ENCODE data around the gene SPG7.

DNA sequence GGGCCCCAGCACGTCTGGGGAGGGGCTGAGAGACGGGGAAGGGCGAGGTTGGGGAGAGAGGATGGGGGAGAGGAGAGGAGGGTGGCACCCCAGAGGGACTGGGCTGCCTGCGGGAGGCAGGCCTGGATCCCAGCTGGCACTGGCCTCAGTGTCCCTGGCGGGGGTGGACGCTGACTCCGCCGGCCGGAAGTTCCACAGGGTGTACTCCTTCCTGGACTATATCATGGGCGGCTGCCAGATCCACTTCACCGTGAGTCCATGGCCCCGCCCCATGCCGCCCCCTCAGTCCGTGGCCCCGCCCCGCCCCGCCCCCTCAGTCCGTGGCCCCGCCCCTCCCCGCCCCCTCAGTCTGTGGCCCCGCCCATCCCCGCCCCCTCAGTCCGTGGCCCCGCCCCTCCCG is 78.7 kb downstream of the SPG7 start:
- TF ChIP-seq, protein P1, sequence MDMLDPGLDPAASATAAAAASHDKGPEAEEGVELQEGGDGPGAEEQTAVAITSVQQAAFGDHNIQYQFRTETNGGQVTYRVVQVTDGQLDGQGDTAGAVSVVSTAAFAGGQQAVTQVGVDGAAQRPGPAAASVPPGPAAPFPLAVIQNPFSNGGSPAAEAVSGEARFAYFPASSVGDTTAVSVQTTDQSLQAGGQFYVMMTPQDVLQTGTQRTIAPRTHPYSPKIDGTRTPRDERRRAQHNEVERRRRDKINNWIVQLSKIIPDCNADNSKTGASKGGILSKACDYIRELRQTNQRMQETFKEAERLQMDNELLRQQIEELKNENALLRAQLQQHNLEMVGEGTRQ (IDR thresholded peaks at IDR 0.05) = no peak
- TF ChIP-seq, protein P2, sequence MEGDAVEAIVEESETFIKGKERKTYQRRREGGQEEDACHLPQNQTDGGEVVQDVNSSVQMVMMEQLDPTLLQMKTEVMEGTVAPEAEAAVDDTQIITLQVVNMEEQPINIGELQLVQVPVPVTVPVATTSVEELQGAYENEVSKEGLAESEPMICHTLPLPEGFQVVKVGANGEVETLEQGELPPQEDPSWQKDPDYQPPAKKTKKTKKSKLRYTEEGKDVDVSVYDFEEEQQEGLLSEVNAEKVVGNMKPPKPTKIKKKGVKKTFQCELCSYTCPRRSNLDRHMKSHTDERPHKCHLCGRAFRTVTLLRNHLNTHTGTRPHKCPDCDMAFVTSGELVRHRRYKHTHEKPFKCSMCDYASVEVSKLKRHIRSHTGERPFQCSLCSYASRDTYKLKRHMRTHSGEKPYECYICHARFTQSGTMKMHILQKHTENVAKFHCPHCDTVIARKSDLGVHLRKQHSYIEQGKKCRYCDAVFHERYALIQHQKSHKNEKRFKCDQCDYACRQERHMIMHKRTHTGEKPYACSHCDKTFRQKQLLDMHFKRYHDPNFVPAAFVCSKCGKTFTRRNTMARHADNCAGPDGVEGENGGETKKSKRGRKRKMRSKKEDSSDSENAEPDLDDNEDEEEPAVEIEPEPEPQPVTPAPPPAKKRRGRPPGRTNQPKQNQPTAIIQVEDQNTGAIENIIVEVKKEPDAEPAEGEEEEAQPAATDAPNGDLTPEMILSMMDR (IDR thresholded peaks at IDR 0.05) = no peak
- TF ChIP-seq, protein P3, sequence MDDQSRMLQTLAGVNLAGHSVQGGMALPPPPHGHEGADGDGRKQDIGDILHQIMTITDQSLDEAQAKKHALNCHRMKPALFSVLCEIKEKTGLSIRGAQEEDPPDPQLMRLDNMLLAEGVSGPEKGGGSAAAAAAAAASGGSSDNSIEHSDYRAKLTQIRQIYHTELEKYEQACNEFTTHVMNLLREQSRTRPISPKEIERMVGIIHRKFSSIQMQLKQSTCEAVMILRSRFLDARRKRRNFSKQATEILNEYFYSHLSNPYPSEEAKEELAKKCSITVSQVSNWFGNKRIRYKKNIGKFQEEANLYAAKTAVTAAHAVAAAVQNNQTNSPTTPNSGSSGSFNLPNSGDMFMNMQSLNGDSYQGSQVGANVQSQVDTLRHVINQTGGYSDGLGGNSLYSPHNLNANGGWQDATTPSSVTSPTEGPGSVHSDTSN (IDR thresholded peaks at IDR 0.05) = no peak
- TF ChIP-seq CHD4 (IDR thresholded peaks at IDR 0.05; ENCODE audit: borderline replicate concordance) (no peak), MAFK (IDR thresholded peaks at IDR 0.05; ENCODE audit: partially characterized antibody) (no peak), CHD2 (IDR thresholded peaks at IDR 0.05; ENCODE audit: low read length, partially characterized antibody) (no peak), EHF (CRISPR knock-in tag; IDR thresholded peaks at IDR 0.05) (no peak), SMC3 (IDR thresholded peaks at IDR 0.05) (no peak), PHF8 (IDR thresholded peaks at IDR 0.05; ENCODE audit: borderline replicate concordance, low read depth) (no peak)
- TF ChIP-seq, protein P4, sequence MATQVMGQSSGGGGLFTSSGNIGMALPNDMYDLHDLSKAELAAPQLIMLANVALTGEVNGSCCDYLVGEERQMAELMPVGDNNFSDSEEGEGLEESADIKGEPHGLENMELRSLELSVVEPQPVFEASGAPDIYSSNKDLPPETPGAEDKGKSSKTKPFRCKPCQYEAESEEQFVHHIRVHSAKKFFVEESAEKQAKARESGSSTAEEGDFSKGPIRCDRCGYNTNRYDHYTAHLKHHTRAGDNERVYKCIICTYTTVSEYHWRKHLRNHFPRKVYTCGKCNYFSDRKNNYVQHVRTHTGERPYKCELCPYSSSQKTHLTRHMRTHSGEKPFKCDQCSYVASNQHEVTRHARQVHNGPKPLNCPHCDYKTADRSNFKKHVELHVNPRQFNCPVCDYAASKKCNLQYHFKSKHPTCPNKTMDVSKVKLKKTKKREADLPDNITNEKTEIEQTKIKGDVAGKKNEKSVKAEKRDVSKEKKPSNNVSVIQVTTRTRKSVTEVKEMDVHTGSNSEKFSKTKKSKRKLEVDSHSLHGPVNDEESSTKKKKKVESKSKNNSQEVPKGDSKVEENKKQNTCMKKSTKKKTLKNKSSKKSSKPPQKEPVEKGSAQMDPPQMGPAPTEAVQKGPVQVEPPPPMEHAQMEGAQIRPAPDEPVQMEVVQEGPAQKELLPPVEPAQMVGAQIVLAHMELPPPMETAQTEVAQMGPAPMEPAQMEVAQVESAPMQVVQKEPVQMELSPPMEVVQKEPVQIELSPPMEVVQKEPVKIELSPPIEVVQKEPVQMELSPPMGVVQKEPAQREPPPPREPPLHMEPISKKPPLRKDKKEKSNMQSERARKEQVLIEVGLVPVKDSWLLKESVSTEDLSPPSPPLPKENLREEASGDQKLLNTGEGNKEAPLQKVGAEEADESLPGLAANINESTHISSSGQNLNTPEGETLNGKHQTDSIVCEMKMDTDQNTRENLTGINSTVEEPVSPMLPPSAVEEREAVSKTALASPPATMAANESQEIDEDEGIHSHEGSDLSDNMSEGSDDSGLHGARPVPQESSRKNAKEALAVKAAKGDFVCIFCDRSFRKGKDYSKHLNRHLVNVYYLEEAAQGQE (IDR thresholded peaks at IDR 0.05) = no peak
- TF ChIP-seq, protein P5, sequence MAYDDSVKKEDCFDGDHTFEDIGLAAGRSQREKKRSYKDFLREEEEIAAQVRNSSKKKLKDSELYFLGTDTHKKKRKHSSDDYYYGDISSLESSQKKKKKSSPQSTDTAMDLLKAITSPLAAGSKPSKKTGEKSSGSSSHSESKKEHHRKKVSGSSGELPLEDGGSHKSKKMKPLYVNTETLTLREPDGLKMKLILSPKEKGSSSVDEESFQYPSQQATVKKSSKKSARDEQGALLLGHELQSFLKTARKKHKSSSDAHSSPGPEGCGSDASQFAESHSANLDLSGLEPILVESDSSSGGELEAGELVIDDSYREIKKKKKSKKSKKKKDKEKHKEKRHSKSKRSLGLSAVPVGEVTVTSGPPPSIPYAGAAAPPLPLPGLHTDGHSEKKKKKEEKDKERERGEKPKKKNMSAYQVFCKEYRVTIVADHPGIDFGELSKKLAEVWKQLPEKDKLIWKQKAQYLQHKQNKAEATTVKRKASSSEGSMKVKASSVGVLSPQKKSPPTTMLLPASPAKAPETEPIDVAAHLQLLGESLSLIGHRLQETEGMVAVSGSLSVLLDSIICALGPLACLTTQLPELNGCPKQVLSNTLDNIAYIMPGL (CRISPR knock-in tag; IDR thresholded peaks at IDR 0.05; ENCODE audit: borderline replicate concordance) = no peak
